IPS DF 19.7 (cell line): ENCODE measurements around the gene THBS3.
"Not testable (repeated sequence)": the region's sequence is repeated elsewhere in the genome, so short reads cannot be mapped to it uniquely, and the experiment has no call there.

ENCODE experiments used
- DNase-seq: peaks from one replicate; pipeline ENCODE4 v3.0.0-alpha.2; 2013; ENCODE audit warnings: low read depth, low spot score

The THBS3 gene

GRCh38 chr1:155174324-155175280 is 33.1 kb downstream of the THBS3 start:
- DNase-seq, result no peak

DNA sequence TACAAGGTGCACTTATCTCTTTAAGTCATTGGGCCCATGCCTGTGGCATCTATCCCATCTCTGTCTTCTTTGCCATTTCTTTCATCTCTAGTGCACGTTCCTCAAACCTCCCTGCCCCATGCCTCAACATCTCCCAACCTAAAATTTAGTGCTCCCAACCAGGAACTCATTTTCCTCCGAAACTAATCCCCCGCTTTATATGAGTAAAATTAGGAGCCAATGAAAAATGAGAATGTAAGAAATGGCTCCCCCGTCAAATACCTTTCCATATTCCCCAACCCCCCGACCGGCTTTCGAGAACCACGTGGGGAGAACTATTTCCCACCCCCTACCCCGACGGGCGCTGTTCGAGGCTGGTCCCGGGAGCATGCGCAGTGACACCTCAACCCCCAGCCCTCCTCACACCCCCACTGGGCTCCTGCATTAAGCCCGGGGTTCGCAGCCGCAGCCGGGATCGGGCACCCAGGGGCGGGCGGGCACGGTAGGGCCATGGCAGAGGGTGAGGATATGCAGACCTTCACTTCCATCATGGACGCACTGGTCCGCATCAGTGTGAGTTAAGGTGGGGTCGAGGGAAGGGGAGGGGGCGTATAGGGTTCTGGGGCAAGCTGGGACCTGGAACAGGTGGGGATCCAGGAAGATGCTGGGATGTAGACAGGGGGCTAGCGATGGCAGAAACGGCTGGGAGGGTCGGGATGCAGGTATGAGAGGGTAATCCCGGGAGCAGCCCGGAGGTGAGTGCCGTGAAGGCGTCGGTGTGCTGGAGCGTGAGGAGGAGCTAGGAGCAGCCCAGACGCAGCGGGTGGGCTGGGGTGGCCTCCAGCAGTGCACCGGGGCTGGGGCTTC is 34.0 kb downstream of the THBS3 start, which contains the start of gene TRIM46:
TRIM46 (plus strand) TSS at position 372 of the 846 bp plus-strand sequence; CDS start at position 490, 118 bp downstream.
- no peak for DNase-seq

GRCh38 chr1:155172732-155173477 is 34.8 kb downstream of the THBS3 start, which contains the start of gene KRTCAP2:
KRTCAP2 (minus strand) TSS chr1:155173304; CDS start chr1:155173224, 80 bp downstream.
- peak; percentile 94 for DNase-seq

DNA sequence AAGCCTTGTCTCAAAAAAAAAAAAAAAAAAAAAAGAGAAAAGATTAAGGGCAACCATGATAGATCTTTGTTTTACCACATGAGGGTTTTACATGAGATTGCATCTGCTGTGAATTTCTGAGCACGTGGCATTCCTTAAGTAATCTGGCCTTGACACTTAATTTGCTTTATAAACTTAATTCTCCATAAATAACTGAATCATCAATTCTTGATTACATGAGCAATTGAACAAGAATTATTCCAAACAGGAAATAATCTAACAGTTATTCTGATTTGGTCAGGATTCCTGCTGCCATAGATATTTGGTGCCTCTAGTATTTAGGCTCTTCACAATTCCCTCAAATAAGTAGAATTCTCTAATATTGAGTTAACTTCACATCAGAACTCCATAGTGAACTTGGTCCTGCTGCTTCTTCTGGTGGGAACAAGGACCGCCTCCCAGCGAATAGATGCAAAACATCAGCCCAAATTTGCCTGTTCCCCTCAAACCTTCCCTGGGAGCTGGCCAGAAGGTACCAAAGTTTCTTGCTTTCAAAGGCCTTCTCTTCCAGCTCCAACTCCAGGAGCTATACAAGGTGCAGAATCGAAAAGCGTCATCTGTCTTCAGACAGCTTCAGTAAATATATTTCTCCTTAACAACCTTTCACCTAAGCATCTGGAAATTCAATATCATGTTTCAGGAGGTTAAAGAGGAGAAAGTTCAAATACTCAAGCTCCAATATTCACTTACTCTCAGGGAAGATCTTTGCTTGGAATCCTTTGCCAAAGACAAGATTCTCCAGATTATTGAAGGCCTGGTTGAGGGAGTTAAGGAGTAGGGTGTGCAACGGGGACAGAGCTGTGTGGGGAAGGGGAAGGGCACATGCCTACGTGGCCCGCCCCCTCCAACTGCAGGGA is 35.6 kb downstream of the THBS3 start:
- DNase-seq, result no peak

DNA sequence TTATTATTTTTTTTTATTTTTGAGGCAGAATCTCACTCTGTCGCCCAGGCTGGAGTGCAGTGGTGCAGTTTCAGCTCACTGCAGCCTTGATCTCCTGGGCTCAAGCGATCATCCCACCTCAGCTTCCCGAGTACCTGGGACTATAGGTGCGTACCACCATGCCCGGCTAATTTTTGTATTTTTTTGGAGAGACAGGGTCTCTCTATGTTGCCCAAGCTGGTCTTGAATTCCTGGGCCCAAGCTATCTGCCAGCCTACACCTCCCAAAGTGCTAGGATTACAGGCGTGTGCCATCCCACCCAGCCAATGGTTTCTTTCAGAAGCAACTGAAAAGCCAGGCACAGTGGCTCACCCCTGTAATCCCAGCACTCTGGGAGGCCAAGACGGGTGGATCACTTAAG is 36.9 kb downstream of the THBS3 start:
- DNase-seq, result no peak

DNA sequence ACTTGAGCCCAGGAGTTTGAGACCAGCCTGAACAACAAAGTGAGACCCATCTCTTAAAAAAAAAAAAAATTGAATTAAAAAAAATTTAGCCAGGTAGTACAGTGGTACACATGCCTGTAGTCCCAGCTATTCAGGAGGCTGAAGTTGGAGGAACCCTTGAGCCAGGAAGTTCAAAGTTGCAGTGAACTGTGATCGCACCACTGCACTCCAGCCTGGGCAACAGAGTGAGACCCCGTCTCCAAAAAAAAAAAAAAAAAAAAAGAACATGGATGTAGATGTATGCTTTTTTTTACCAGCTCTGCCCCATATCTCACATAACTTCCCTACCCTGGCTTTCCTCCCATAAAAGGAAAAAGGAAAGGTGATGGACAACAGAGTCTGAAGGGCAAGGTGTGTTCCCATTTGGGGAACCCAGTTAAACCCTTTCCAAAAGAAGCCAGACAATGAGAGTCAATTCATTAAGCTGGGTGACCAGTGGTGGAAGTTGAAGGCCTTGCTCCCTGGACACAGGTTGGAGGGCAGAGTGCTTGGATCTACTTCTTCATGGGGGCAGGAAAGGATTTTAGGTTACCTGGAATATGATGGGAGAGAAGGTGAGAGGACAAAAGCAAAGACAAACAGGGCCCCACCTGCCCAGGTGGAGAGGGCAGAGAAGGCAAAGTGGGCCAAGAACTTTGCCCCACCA is 37.5 kb downstream of the THBS3 start:
- DNase-seq, result no peak

DNA sequence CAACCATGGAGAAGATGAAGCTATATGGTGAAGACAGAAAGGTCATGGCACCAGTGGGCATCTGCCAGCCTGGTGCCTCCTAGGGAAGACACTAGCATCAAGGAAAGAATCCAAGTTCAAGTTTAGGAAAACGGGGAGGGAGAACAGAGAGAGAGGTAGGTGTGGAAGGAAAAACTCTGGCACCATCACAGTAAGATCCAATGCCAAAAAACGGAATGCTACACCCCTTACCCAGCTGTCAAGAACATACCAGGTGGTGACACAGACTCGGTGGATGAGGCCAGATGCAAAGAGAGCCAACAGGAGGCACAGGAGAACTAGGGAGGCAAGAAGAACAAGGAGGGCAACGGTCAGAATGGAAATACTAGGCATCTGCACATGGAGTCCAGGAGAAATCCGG is 38.2 kb downstream of the THBS3 start:
- no peak for DNase-seq

GRCh38 chr1:155168456-155169210 is 39.1 kb downstream of the THBS3 start:
- no peak for DNase-seq

GRCh38 chr1:155168105-155168445 is 39.6 kb downstream of the THBS3 start:
- not testable (repeated sequence) for DNase-seq

DNA sequence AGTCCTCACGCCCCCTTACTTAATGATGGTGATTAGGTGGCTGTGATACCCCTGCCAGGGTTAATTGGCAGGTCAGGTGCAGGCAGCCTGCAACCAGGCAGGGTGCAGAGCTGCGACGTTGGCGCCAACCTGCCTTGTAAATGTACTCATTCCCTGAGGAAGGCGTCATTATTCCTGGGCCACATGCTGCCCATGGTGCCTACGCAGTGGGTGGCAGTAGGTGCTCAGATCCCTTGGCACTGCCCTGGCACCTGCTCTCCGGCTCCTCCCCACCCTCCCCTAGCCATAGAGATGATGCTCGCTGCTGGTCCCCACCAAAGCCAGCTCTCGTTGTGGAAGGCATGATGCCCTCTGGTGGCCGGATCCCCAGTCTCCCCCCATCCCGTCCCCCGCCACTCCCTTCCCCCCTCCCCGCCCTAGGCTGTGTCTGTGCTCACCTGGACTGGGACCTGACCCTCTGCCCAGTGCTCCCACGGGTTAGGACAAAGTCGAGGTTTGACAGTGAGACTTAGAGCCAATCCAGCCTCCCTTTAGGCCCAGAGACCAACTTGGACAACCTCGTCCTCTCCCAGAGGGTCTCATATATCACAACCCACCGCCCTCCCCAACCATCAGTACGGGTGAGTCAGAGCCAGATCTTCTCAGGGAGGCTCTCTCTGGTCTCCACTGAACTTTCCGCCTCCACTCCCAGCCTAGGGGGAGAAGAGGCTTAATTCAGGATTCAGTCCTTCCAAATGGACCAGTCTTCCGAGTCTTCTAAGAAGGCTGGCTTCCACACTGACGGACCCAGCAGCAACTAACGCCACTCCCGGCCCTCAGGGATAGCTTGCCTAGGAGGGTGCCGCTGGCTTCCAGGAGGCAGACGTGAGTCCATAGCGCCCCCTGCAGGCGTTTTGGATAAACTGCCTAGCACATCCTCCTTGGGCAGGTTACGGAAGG is 40.3 kb downstream of the THBS3 start:
- DNase-seq, result no peak

GRCh38 chr1:155166471-155167165 is 41.1 kb downstream of the THBS3 start:
- DNase-seq, result no peak

- DNase-seq, result no peak
Measured at GRCh38 chr1:155166051-155166470, 41.6 kb downstream of the THBS3 start.

DNA sequence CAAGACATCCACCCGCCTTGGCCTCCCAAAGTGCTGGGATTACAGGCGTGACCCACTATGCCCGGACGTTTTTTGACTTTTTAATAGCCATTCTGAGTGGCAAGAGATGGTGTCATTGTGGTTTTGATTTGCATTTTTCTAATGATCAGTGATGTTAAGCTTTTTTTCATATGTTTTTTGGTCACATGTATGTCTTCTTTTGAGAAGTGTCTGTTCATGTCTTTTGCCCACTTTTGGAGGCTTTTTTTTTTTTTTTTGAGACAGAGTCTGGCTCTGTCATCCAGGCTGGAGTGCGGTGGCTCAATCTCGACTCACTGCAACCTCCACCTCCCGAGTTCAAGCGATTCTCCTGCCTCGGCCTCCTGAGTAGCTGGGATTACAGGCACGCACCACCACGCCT is 43.1 kb downstream of the THBS3 start:
- not testable (repeated sequence) for DNase-seq

- not testable (repeated sequence) for DNase-seq
Measured at GRCh38 chr1:155163785-155164184, 43.9 kb downstream of the THBS3 start.

- not testable (repeated sequence) for DNase-seq
Measured at GRCh38 chr1:155162631-155163030, 45.1 kb downstream of the THBS3 start.

- DNase-seq, result no peak
Measured at GRCh38 chr1:155160128-155160527, 47.6 kb downstream of the THBS3 start.

- no peak for DNase-seq
Measured at GRCh38 chr1:155158991-155159390, 48.7 kb downstream of the THBS3 start.
